IPS-NIHi7 (cell line): ENCODE data around the gene SCFD2.
"Not testable (repeated sequence)": the region's sequence is repeated elsewhere in the genome, so short reads cannot be mapped to it uniquely, and the experiment has no call there.

Experiments
- DNase-seq: peaks from one replicate; pipeline ENCODE4 v3.0.0; 2012; ENCODE audit warnings: mixed read lengths; ENCODE audit errors: extremely low spot score

Gene SCFD2

DNA sequence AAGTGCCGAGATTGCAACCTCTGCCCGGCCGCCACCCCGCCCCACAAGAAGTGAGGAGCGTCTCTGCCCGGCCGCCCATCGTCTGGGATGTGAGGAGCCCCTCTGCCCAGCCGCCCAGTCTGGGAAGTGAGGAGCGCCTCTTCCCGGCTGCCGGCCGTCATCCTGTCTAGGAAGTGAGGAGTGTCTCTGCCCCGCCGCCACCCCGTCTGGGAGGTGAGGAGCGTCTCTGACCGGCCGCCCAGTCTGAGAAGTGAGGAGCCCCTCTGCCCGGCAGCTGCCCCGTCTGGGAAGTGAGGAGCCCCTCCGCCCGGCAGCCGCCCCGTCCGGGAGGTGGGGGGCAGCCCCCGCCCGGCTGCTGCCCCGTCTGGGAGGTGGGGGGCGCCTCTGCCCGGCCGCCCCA is 226.6 kb downstream of the SCFD2 start:
- not testable (repeated sequence) for DNase-seq

- DNase-seq, result no peak
These were observed 228.4 kb downstream of the SCFD2 start for GRCh38 chr4:53137468-53137867.

GRCh38 chr4:53136954-53137353 is 228.9 kb downstream of the SCFD2 start:
- no peak for DNase-seq

DNA sequence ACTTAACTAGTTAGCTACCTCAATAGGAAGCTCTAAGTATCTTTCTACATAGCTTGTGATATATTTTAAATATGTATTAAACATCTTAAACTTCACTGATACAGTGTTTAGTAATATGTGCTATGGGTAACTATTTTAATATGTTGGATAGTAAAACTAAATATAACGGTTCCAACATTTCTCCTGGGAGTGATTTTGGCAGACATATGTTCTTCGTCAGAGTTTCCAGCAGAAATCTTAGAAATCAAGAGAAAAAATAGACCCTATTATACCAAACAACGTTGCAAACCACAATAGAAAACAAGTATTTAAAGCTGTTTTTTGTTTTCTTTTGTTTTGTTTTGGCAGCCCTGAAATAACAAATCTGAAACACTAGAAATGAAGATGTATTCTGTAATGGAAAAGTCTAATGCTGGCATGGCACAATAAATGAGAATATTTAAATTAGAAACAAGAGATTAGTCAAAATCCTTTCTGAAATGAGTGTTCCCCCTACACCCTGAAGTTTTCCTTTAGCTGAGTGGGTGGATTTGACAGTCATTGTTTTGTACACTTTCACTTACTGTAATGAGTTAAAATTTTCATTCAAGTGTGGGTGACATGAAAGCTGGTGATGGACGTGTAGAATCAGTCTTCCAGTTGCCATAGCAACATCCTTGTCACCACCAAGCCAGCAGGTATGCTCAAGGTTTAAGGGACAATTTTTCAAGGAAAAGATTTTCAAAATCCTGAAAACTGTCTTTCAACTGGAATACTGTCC is 233.5 kb downstream of the SCFD2 start:
- no peak for DNase-seq

DNA sequence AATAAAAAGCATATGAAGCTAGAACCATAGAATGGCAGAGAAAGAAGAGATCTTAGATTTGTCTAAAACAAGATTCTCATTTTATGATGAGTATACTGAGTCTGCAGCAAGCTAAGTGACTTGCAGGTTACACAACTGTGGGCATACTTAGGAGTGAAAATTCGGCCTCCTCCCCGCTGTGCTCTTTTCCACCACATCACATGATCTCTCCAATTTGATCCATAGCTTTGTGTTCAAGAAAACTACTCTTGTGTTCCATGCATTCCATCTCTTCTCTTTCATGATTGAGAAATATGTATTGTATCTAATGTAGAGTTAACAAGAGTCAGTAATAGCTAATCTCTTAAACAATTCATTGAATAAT is 234.3 kb downstream of the SCFD2 start:
- DNase-seq, result no peak

DNA sequence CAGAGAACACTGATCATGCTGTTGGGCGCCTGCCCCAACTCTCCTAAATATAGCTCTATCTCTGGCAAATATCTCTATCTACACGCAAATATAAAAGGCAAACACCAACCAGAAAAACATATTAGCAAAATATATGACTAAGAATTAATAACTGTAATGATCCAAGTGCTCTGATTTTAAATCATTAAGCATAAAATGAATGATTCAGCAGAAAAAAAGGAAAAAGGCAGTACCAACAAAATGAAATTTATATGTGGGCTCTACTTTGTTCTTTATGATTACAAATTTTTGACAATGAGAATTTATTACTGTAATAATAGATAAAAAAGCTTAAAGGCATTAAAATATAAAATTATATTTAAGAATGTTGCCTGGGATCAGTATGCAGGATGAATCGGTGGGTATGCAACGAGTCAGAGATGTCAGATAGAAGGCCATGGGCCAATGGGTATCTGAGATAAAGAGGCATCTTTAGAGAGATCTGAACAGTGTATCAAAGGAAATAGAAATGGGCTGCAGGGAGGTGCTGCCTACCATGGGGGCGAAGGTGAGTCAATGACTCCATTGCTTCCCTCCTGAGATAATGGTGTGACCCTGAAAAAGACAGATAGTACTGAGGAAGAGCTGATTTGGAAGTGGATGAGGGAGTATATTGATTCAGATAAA is 234.8 kb downstream of the SCFD2 start:
- no peak for DNase-seq

GRCh38 chr4:53128706-53129357 is 237.0 kb downstream of the SCFD2 start:
- DNase-seq, result no peak

- no peak for DNase-seq
These were observed 237.6 kb downstream of the SCFD2 start for GRCh38 chr4:53128231-53128630.

DNA sequence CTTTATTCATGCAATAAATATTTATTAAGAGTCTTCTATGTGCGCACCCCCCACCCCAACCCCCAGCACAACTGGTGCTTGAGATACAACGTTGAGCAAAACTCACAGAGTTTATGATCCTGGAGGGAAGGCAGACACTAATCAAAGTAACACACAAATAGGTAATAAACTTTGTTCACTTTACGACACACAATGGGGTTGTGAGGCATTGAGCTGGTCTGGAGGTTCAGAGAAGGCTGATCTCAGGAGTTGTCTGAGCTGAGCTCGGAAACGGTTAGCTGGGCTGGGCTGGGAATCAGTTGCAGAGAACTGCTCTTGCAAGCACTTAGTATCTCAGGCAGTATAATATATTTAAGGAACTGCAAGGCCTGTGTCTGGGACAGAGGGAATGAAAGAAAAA is 238.5 kb downstream of the SCFD2 start:
- DNase-seq, result no peak

DNA sequence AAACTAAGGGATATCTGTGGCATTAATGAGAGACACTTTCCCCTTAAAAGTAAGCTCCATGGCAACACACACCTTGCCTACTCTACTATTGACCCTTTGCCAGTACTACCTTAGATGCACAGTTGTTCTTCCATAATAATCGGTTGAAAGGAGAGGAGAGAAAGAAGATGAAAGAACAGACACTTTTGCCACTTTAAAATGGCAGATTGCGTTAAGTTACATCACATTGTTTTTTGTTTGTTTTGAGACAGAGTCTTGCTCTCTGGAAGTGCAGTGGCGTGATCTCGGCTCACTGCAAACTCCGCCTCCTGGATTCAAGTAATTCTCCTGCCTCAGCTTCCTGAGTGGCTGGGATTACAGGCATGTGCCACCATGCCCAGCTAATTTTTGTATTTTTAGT is 239.8 kb downstream of the SCFD2 start:
- DNase-seq, result no peak

GRCh38 chr4:53123819-53124218 is 242.0 kb downstream of the SCFD2 start:
- DNase-seq, result no peak

- DNase-seq, result no peak
These were observed 242.7 kb downstream of the SCFD2 start for GRCh38 chr4:53123171-53123570.

DNA sequence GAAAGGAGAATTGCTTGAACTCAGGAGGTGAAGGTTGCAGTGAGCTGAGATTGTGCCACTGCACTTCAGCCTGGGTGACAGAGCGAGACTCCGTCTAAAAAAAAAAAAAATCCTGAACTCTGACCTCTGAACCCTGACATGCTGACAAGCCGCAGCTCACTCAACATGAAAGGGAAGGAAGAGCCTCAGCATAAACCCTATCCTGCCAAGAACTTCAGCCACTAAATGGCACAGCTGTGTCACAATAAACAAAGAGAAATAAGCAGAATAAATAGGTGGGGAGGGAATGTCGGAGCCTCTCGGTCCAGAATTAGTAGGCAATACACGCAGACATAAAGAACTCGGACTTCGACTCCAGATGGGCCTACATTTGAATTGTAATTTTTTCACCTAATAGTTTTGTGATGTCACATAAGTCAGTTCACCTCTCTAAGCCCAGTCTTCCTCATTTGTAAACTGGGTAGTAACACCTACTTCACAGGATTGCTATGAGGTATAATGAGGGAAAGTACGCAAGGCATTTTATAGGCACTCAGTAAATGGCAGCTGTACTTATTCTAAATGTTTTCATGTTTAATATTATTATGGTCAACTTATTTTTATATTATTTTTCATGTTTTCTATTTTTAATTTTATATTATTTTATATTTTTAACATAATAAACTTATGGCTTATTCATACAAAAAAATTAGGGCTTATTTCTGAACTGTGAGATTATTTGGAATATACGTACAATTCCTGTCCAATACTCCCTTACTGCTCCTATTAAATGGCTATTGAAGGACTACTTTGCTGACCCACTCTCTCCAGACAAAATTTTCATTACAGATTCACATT is 243.4 kb downstream of the SCFD2 start:
- DNase-seq, result no peak

DNA sequence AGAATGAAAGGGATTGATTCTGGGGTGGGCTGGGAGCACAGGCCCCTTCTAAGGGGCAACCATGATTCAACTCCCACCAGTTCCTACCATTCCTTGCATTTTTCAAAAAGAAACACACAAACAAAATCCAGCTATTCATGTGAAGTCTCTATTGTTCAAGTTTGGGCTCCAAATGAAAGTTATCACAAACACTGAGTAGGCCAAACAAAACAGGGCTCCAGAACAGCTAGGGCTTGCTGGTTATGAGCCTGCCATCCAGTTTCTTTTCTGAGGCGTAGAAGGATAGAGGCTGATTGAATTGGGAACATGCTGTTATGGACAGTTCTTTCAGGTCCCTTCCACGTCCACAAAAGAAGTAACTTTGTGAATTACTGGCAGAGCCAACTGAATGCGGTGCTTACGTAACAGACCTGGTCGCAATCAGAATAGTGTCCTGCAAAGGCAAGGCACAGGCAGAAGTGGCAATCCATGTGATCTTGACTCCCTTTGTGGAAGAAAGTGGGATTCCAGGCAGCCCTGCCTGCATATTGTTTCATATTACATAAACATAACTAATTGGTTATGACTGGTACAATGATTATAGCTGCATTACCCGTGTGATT is 244.5 kb downstream of the SCFD2 start:
- DNase-seq, result no peak

DNA sequence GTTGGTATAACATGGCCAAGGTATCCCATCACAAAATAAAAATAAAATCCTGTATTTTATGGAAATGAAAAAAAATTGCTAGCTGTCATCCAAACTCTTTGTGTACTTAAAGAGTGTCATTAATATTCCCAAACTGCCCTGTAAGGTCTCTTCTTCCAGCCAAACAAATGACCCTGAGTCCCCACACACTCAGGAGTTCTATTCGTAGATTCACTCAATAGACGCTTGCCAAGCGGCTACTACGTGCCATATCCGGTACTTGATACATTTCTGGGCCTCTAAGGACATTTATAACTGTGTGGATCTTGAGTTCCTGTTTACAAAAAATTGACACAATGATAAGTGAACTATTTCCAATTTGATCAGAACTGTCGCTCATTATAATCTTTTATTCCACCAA is 245.1 kb downstream of the SCFD2 start:
- no peak for DNase-seq

DNA sequence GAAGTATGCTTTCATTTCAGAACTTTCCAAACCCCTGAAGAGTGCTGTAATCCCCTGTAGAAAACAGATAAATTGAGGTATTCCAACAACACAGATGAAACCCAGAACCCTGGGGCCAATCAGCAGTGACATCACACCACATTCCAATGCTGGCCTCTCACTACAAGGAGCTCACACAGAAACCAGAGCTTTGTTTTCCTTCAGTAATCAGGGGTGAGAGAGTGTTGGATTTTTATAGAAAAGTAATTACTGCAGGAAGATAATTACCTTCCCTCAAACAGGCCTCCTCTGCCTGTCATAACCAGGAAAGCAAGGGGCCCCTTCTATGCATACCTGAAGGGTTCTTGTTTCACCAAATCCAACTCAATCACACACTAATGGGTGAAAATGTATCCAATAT is 246.2 kb downstream of the SCFD2 start:
- DNase-seq, result peak; percentile 72

- no peak for DNase-seq
These were observed 247.2 kb downstream of the SCFD2 start for GRCh38 chr4:53118676-53119075.

DNA sequence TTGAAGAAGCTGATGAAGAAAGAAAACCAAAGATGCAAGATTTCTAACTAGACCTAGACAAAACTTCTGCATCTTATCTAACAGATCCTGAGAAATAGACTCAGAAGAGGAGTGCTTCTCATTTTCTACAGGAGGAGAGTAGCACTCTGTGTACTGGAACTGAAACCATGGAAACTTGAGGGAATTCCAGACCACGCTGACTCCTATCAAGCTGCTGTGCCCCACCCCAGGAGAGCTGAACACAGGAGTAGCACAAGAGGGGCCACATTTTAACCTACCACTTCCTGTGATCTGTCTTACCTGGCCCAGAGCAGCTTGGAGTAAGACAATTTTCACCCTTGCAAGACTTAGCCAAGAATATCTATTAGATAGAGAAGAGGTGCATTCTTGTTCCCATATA is 248.9 kb downstream of the SCFD2 start:
- no peak for DNase-seq

DNA sequence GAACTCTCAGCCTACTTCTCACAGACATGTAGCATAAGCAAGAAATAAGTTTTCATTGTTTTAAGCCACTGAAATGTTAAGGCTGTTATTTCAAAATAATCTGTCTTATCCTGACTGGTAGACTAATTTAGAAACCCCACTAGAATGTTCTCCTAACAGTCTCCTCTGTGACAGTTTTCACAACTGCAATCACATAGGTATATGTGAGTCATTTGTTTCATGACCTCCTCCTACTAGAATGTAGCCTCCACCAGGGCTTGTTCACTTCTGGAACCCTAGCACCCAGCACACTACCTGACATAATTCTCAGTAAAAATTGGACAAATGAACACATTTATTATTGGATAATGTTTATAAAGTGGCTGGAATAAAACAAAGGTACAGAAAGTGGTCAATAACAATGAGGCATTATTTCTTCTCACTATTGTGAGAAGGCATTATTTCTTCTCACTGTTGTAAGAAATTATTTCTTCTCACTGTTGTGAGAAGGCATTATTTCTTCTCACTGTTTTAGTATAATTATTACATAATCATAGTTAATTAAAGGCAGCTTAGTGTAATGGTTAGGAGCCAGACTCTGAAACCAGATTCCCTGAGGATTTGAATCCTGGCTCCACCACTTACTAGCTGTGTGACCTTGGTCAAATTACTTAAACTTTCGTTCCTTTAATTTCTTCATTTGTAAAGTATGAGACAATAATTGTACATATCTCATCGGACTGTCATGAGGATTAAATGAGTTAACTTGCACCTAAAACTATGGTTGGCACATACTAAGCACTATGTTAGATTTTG is 252.2 kb downstream of the SCFD2 start:
- no peak for DNase-seq

DNA sequence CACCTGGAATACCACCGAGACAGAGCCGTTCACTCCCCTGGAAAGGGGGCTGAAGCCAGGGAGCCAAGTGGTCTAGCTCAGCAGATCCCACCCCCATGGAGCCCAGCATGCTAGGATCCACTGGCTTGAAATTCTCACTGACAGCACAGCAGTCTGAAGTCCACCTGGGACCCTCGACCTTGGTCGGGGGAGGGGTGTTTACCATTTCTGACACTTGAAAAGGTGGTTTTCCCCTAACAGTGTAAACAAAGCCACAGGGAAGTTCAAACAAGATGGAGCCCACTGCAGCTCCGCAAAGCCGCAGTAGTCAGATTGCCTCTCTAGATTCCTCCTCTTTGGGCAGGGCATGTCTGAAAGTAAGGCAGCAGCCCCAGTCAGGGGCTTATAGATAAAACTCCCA is 260.5 kb downstream of the SCFD2 start:
- DNase-seq, result no peak

GRCh38 chr4:53103481-53103880 is 262.4 kb downstream of the SCFD2 start:
- no peak for DNase-seq
